ENCODE results near the gene BACE1-AS. TPM values are rescaled to one million over a fixed set of nuclear protein-coding genes. Genes with fewer than 3 reads are reported as not detected.
"Not testable (repeated sequence)": the region's sequence is repeated elsewhere in the genome, so short reads cannot be mapped to it uniquely, and the experiment has no call there.

BACE1-AS gene
- total RNA-seq, 1 experiment from 2014 or later, result 6.9 TPM

DNA sequence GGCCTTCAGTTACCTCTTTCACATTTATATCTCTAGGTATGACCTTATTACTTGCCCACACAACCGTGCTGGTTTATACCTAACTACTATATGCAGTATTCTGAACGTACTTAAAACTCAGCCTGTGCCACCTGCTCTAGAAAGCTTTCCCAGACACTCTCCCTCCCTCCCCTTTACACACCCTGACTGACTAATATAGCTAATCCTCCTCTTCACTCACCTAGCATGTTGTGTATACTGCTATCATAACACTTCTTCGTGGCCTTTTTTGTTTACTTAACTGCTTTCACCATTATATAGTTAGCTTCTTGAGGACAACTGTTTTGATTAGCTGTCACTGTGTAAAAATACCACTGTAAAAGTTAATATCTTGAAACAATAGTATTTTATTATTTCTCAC, 35.2 kb upstream of the BACE1-AS start:
- ChIA-PET CTCF (interaction anchor here (0.6 kb wide), 1 partner anchor 16 kb away, joined by 4 read pairs; no protein-coding TSS in a partner anchor), POLR2A (interaction anchor here (0.7 kb wide), 1 partner anchor 35 kb away, joined by 3 read pairs; the partner anchor contains the start of gene BACE1-AS)
- no peak overlapping the region for H3K27ac Mint-ChIP-seq (ENCODE audit: low read depth, unreplicated experiment)
- DNase-seq (ENCODE audit: unreplicated experiment), result no peak
- BruUV-seq (replicated peaks), result no TSS peak
- H3K4me1 Mint-ChIP-seq (ENCODE audit: insufficient read depth, unreplicated experiment), result peaks cover 10% of the 10 kb centered on the region
- no peaks in the 10 kb centered on the region for H3K27me3 Mint-ChIP-seq (ENCODE audit: insufficient read depth, unreplicated experiment)
- TF ChIP-seq, protein P1, sequence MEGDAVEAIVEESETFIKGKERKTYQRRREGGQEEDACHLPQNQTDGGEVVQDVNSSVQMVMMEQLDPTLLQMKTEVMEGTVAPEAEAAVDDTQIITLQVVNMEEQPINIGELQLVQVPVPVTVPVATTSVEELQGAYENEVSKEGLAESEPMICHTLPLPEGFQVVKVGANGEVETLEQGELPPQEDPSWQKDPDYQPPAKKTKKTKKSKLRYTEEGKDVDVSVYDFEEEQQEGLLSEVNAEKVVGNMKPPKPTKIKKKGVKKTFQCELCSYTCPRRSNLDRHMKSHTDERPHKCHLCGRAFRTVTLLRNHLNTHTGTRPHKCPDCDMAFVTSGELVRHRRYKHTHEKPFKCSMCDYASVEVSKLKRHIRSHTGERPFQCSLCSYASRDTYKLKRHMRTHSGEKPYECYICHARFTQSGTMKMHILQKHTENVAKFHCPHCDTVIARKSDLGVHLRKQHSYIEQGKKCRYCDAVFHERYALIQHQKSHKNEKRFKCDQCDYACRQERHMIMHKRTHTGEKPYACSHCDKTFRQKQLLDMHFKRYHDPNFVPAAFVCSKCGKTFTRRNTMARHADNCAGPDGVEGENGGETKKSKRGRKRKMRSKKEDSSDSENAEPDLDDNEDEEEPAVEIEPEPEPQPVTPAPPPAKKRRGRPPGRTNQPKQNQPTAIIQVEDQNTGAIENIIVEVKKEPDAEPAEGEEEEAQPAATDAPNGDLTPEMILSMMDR (IDR thresholded peaks at IDR 0.05; ENCODE audit: unreplicated experiment), result no peak
- intact Hi-C loops (cut with micrococcal nuclease), result no loop called here
- peaks cover 43% of the 10 kb centered on the region for H3K36me3 Mint-ChIP-seq (ENCODE audit: insufficient read depth, unreplicated experiment)
- no peak overlapping the region for H3K4me3 Mint-ChIP-seq (ENCODE audit: unreplicated experiment)
- H3K9me3 Mint-ChIP-seq (ENCODE audit: unreplicated experiment), result no peaks in the 10 kb centered on the region

DNA sequence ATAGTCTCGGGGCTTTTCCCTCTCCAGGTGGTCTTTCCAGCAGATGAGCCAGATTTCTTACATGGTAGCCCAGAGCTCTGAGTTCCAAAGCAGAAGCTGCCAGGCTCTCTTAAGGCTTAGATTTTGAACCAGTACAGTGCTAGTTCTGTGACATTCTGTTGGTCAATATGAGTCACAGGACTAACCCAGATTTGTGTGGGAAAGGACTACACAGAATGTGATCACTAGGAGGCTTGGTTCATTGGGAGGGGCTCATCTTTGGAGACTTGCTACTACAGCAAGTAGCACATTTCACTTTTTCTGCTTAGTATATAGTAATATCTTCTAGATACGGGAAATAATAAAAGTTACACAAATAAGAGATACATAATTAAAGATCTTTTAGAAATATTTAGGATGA, 34.6 kb upstream of the BACE1-AS start:
- POLR2A ChIA-PET, result interaction anchor here (0.7 kb wide), 1 partner anchor 34 kb away, joined by 3 read pairs; the partner anchor contains the start of gene BACE1-AS
- TF ChIP-seq, protein P1 (IDR thresholded peaks at IDR 0.05; ENCODE audit: unreplicated experiment), result no peak
- no TSS peak for BruUV-seq (replicated peaks)
- intact Hi-C loops (cut with micrococcal nuclease), result no loop called here
- Mint-ChIP-seq H3K4me3 (ENCODE audit: unreplicated experiment) (no peak overlapping the region), H3K27me3 (ENCODE audit: insufficient read depth, unreplicated experiment) (no peaks in the 10 kb centered on the region), H3K36me3 (ENCODE audit: insufficient read depth, unreplicated experiment) (peaks cover 44% of the 10 kb centered on the region), H3K27ac (ENCODE audit: low read depth, unreplicated experiment) (no peak overlapping the region), H3K4me1 (ENCODE audit: insufficient read depth, unreplicated experiment) (peaks cover 10% of the 10 kb centered on the region), H3K9me3 (ENCODE audit: unreplicated experiment) (no peaks in the 10 kb centered on the region)
- CTCF ChIA-PET, result interaction anchor here (0.6 to 0.7 kb wide), 2 partner anchors 15 to 17 kb away, joined by 3 to 4 read pairs; no protein-coding TSS in a partner anchor
- no peak for DNase-seq (ENCODE audit: unreplicated experiment)

GRCh38 chr11:117258576-117258975, 32.6 kb upstream of the BACE1-AS start:
- TF ChIP-seq, protein P1 (IDR thresholded peaks at IDR 0.05; ENCODE audit: unreplicated experiment), result no peak
- POLR2A ChIA-PET, result interaction anchor here (1.0 kb wide), 1 partner anchor 113 kb away, joined by 3 read pairs; no protein-coding TSS in a partner anchor

GRCh38 chr11:117259417-117259816, 31.7 kb upstream of the BACE1-AS start:
- Mint-ChIP-seq H3K27ac (ENCODE audit: low read depth, unreplicated experiment) (no peak overlapping the region), H3K9me3 (ENCODE audit: unreplicated experiment) (no peaks in the 10 kb centered on the region), H3K4me1 (ENCODE audit: insufficient read depth, unreplicated experiment) (peaks cover 10% of the 10 kb centered on the region), H3K4me3 (ENCODE audit: unreplicated experiment) (no peak overlapping the region), H3K36me3 (ENCODE audit: insufficient read depth, unreplicated experiment) (peaks cover 60% of the 10 kb centered on the region), H3K27me3 (ENCODE audit: insufficient read depth, unreplicated experiment) (no peaks in the 10 kb centered on the region)
- intact Hi-C loops (cut with micrococcal nuclease), result no loop called here
- TF ChIP-seq, protein P1 (IDR thresholded peaks at IDR 0.05; ENCODE audit: unreplicated experiment), result no peak
- DNase-seq (ENCODE audit: unreplicated experiment), result no peak
- ChIA-PET POLR2A (interaction anchor here (1.0 kb wide), 1 partner anchor 114 kb away, joined by 3 read pairs; no protein-coding TSS in a partner anchor), CTCF (no interaction called here)
- no TSS peak for BruUV-seq (replicated peaks)

More at GRCh38 chr11:117258576-117258975, 32.6 kb upstream of the BACE1-AS start:
- H3K27ac Mint-ChIP-seq (ENCODE audit: low read depth, unreplicated experiment), result no peak overlapping the region
- no peaks in the 10 kb centered on the region for H3K9me3 Mint-ChIP-seq (ENCODE audit: unreplicated experiment)
- H3K27me3 Mint-ChIP-seq (ENCODE audit: insufficient read depth, unreplicated experiment), result no peaks in the 10 kb centered on the region
- intact Hi-C loops (cut with micrococcal nuclease), result no loop called here
- H3K36me3 Mint-ChIP-seq (ENCODE audit: insufficient read depth, unreplicated experiment), result peaks cover 54% of the 10 kb centered on the region
- peaks cover 10% of the 10 kb centered on the region for H3K4me1 Mint-ChIP-seq (ENCODE audit: insufficient read depth, unreplicated experiment)
- H3K4me3 Mint-ChIP-seq (ENCODE audit: unreplicated experiment), result no peak overlapping the region
- DNase-seq (ENCODE audit: unreplicated experiment), result no peak
- BruUV-seq (replicated peaks), result no TSS peak
- CTCF ChIA-PET, result no interaction called here

DNA sequence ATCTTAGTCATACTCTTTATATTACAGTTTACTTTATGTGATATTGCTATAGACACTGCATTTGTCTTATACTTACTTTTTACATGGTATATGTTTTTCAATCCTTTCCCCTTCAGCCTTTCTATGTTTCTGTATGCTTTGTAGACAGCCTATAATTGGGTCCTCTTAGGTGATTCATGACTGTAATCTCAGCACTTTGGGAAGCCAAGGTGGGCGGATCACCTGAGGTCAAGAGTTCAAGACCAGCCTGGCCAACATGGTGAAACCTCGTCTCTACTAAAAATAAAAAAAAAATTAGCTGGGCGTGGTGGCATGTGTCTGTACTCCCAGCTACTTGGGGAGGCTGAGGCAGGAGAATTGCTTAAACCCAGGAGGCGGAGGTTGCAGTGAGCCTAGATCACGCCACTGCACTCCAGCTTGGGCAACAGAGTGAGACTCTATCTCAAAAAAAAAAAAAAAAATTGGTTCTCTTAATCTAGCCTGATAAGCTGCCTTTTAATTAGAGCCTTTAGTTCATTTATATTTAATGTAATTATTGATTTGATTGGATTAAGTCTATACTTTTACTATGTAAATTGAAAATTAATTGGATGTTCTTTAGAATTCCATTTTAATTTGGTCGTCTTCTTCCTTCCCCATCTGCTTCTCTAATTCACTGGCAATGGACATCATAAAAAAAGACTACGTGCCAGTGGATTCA, 26.4 kb upstream of the BACE1-AS start:
- H3K4me1 Mint-ChIP-seq (ENCODE audit: insufficient read depth, unreplicated experiment); DNase-seq (ENCODE audit: unreplicated experiment); BruUV-seq (replicated peaks); POLR2A ChIA-PET; intact Hi-C loops (cut with micrococcal nuclease); H3K4me3 Mint-ChIP-seq (ENCODE audit: unreplicated experiment); H3K27ac Mint-ChIP-seq (ENCODE audit: low read depth, unreplicated experiment); H3K27me3 Mint-ChIP-seq (ENCODE audit: insufficient read depth, unreplicated experiment); H3K9me3 Mint-ChIP-seq (ENCODE audit: unreplicated experiment): not testable (repeated sequence)
- H3K36me3 Mint-ChIP-seq (ENCODE audit: insufficient read depth, unreplicated experiment), result peaks cover 67% of the 10 kb centered on the region
- CTCF ChIA-PET, result interaction anchor here (0.6 kb wide), 1 partner anchor 39 kb away, joined by 3 read pairs; no protein-coding TSS in a partner anchor
